Suppressor macrophage treated with lipopolysaccharide for 1 hour (primary cell): ENCODE results near the gene CMKLR1.

Source experiments
- DNase-seq, 3 donors: peaks; one replicate each; pipeline ENCODE4 v3.0.0-alpha.2; 2020 to 2022

CMKLR1 gene

GRCh38 chr12:108257610-108258106 lies 81.5 kb downstream of the CMKLR1 start:
- DNase-seq, result no peak

GRCh38 chr12:108257004-108257403 lies 82.1 kb downstream of the CMKLR1 start:
- no peak for DNase-seq

GRCh38 chr12:108255252-108255602 lies 83.9 kb downstream of the CMKLR1 start:
- DNase-seq, result no peak

- DNase-seq, result no peak
Measured at GRCh38 chr12:108254517-108255251, 84.4 kb downstream of the CMKLR1 start.

GRCh38 chr12:108254030-108254429 lies 85.1 kb downstream of the CMKLR1 start:
- no peak for DNase-seq

- no peak for DNase-seq
Measured at GRCh38 chr12:108253540-108253939, 85.6 kb downstream of the CMKLR1 start.

- no peak for DNase-seq
Measured at GRCh38 chr12:108252523-108252922, 86.6 kb downstream of the CMKLR1 start.

GRCh38 chr12:108248011-108248410 lies 91.1 kb downstream of the CMKLR1 start:
- no peak for DNase-seq

GRCh38 chr12:108247130-108247529 lies 92.0 kb downstream of the CMKLR1 start:
- no peak for DNase-seq

GRCh38 chr12:108241986-108242703 lies 97.0 kb downstream of the CMKLR1 start:
- peak in 2 of 3 donors; percentile 13 to 16 for DNase-seq

- DNase-seq, result no peak
Measured at GRCh38 chr12:108240928-108241327, 98.2 kb downstream of the CMKLR1 start.

GRCh38 chr12:108240027-108240785 lies 98.9 kb downstream of the CMKLR1 start:
- DNase-seq, result no peak

- peak in 2 of 3 donors; percentile 10 to 17 for DNase-seq
Measured at GRCh38 chr12:108239378-108239777, 99.7 kb downstream of the CMKLR1 start.

GRCh38 chr12:108238474-108238873 lies 100.6 kb downstream of the CMKLR1 start:
- no peak for DNase-seq
